ENCODE measurements around the gene GTF3C2.

The GTF3C2 gene, protein sequence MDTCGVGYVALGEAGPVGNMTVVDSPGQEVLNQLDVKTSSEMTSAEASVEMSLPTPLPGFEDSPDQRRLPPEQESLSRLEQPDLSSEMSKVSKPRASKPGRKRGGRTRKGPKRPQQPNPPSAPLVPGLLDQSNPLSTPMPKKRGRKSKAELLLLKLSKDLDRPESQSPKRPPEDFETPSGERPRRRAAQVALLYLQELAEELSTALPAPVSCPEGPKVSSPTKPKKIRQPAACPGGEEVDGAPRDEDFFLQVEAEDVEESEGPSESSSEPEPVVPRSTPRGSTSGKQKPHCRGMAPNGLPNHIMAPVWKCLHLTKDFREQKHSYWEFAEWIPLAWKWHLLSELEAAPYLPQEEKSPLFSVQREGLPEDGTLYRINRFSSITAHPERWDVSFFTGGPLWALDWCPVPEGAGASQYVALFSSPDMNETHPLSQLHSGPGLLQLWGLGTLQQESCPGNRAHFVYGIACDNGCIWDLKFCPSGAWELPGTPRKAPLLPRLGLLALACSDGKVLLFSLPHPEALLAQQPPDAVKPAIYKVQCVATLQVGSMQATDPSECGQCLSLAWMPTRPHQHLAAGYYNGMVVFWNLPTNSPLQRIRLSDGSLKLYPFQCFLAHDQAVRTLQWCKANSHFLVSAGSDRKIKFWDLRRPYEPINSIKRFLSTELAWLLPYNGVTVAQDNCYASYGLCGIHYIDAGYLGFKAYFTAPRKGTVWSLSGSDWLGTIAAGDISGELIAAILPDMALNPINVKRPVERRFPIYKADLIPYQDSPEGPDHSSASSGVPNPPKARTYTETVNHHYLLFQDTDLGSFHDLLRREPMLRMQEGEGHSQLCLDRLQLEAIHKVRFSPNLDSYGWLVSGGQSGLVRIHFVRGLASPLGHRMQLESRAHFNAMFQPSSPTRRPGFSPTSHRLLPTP

DNA sequence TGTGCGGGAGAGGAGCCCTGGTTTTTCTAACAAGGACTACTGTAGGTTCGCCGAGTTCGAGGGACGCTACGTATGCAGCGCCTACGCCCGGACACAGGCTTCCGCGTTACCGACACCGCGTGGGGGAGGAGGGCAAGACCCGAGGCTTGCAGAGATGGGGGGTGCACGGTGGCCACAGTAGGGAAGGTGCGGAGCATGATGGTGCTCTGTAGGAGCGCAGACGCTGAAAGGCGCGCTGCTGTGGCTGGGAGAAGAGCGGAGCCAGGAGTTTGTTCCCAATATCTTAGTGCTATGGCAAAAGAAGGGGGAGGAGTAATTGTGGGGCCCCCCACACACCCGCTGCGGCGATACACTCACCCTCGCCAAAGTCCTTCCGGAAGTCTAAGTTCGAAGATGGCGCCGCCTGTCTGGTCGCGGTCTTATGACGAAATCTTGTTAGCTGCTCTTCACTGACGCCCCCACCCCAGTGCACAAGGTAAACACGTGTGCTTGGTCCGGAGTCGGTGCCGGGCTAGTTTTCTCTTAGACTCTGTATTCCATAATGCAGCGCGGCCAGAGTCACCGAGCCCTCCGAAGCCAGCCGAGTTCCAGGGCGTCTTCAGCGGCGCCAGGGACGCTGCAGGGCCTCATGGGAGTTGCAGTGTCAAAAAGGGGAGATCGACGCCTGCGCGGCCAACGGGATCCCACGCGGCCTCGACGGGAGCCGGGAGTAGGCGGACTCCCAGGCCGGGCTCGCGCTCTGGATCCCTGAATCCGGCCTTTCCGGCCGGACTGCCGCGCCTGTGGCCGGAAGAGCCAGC, at the start of gene GTF3C2:
GTF3C2 (minus strand) TSS at position 383 of the 800 bp plus-strand sequence. CDS start 13,210 bp downstream, outside the sequence.
- peak; percentile 93 for DNase-seq

DNA sequence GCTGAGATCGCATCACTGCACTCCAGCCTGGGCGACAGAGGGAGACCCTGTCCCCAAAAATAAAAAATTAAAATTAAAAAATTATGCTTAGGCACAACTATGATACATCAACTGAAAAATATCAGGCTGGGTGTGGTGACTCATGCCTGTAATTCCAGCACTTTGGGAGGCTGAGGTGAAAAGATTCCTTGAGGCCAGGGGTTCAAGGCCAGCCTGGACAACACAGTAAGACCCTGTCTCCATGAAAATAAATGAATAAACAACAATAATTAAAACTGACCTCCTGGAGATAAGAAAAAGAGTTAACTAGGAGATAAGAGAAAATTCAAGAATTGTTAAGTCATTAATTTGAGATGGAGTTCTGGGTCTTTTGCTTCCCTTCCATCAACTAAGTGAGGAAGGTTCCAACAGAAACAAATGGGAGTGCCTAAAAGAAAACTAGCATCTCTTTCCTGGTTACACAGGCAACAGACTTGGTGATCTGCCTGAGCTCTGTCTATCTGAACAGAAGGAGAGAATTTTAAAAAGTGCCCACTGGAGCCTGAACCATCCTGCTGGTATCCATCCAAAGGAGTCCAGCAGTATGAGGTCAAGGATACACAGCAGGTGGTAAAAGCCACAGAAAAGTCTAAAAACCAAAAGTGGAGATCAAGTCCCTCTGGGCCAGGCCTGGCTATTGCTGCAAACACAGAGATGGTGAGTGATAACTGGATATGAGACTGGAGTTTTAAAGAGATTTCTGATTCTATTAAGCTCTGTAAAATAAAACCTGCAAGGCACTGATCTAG, 44.0 kb upstream of the GTF3C2 start:
- no peak for DNase-seq

DNA sequence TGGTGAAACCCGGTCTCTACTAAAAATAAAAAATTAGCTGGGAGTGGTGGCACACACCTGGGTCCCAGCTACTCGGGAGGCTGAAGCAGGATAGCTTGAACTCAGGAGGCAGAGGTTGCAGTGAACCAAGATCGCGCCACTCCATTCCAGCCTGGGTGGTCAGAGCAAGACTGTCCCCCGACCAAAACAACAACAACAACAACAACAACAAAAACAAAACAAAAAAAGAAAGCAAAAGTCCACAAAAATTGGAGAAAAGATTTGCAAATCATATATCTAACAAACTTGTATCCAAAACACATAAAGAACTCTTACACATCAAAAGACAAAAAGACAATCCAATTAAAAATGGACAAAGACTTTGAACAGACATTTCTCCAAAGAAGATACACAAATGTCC, 42.4 kb upstream of the GTF3C2 start:
- DNase-seq = no peak

DNA sequence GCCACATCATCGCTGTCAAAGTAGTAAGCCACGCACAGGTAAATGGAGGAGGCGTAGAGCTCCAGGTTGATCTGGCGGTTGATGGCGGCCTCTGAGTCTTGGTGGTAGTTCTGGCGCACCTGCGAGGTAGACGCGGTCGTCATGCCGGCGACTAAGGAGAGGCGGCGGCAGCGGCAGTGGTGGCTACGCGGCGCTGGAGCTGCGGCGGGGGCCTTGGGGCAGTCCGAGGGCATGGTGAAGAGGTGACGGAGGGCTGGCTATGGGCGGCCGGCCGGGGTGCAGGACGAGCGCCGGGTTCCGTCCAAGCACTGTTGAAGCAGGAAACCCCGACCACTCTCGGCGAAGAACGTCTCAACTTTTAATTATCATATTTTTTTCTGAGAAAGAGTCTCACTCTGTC, 36.7 kb upstream of the GTF3C2 start:
- no peak for DNase-seq

DNA sequence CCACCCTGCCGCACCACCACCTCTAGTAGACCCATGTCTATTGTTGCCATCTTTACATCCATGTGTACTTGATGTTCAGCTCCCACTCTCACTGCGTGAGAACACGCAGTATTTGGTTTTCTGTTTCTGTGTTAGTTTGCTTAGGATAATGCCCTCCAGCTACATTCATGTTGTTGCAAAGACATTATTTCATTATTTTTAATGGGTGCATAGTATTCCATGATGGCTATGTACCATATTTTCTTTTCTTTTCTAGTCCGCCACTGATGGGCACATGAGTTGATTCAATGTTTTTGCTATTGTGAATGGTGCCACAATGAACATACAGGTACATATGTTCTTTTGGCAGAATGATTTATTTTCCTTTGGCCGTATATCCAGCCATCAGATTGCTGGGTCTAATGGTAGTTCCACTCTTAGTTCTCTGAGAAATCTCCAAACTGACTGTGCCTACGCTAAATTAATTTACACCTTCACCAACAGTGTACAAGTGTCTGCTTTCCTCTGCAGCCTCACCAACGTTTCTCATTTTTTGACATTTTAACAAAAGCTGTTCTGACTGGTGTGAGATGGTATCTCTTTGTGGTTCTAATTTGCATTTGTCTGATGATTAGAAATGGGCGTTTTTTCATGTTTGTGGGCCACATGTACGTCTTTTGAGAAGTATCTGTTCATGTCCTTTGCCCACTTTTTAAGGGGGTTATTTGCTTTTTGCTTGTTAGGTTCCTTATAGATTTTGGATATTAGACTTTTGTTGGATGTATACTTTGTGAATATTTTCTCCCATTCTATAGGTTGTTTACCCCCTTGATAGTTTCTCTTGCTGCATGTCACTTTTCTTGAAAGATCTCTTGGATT, 34.5 kb upstream of the GTF3C2 start:
- no peak for DNase-seq

DNA sequence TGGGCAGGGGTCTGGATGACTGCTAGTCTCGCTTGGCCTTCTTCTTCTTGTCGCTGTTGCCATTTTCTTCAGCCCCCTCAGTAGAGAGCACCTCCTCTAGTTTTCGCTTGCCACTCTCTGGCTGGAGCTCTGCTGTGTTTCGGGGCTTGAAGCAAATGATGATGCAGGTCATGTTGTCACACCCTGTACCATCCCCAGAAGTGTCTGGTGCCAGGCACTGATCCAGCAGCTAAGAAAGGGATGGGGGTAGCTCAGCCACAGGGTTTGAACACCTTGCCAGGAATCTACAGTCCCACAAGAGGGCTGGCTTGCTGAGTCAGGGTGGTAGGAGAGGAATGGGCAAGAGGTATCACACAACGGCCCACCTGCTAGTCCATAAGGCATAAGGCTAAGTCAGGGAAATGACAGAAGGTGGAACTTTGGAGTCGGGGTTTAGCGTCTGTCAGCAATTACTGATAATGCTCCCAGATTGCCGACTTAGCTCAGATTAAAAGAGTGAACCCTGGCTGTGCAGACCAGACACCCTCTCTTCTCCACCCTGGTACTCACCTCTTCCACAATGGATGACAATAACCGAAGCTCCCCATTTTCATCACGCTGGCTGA, 25.1 kb upstream of the GTF3C2 start:
- no peak for DNase-seq

DNA sequence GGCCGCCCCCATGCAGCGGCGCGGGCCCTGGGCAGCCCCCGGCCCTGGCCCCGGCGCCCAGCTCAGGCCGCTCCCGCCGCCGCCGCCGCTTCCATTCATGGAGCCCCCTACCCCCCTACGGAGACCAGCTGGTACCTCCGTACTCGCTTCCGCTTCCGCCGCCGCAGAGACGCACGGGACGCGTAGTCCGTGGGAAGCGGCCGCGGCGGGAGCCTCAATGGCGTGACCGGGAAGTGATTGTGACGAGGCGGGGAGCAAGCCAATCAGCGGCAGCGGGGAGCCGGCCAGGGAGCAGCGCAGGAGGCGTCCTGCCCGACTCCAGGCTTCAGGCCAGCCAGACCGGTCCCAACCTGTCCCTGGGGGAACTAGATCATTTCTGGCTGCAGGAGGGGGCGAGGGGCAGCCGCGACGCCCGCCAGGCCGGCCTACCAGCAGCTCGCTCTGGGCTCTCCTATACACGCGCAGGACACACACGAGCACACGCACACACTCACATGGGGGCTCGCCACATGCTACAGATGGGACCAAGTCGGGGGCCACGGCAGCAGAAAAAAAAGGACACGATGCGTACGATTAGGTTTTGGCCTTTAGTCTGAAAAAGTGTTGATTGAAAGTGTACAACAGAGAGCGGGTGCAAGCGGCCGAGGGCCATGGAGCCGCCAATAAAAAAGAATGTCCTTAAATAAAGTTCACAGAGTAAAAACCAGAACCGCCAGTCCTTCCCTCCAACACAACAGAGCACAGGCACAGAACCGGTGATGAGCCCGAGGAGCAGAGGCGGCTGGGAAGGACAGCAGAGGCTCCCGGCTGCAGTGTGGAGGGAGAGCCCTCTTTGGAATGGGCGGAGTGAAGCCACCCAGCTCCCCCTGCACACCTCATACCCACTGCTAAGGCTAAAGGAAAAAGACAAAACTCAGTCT, 24.3 kb upstream of the GTF3C2 start, which contains the start of gene ZNF513:
ZNF513 (minus strand) TSS at position 109 of the 920 bp plus-strand sequence. CDS start 208 bp downstream, outside the sequence.
- peak; percentile 87 for DNase-seq

DNA sequence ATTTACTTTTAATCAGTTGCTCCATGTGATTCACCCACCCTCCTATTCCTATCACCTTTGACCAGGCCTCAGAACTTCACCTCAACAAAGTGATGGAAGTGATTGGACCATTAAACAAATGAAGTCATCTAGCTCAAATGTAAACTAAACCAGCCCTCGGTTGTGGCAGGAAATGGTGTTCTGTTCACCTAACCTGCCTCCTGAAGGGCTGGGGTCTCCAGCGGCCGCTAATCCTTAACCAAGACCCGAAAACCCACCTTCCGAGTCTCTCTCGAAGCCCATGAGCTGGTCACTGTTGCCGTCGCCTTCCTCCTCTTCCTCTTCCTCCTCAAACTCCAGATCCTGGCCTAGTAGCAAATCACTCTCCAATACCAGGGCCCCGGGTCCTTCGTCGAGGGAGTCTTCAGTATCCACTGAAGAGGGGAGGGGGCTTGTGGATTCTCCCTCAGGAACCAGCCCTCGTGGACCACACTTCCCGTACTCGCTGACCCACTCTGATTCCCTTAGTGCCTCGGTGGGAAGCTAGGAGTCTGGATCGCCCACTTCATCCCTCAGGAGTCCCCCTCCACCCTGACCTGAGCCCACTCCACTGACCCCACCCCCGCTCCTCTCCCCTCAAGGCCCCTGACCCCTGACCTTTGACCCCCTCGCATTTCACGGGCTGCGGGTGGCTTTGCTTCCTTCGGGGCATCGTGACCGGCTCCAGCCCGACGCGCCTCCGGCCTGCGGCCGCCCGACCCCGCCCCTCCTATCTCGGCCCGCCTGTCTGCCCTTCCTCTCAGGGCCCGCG, 23.5 kb upstream of the GTF3C2 start:
- peak; percentile 49 for DNase-seq

DNA sequence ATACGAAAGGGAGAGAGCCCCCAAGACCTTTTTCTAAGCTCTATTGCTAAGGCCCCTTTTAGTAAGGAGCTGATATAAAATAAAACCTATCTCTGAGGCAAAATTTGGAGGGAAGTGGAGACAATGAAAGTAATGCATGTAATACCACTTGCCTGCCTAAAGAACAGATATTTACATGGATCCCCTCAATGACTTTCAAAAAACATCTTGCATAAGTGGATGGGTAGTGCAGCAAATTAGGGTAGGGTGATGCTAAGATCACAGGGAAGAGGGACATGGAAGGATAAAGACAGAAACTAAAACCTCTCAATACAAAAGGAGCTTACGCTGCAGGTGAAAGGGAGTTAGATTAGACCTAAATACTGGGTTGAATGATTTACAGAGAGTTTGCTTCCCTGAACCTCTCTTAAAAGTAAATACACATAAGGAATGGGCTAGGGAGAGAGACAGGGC, 22.8 kb upstream of the GTF3C2 start:
- no peak for DNase-seq

DNA sequence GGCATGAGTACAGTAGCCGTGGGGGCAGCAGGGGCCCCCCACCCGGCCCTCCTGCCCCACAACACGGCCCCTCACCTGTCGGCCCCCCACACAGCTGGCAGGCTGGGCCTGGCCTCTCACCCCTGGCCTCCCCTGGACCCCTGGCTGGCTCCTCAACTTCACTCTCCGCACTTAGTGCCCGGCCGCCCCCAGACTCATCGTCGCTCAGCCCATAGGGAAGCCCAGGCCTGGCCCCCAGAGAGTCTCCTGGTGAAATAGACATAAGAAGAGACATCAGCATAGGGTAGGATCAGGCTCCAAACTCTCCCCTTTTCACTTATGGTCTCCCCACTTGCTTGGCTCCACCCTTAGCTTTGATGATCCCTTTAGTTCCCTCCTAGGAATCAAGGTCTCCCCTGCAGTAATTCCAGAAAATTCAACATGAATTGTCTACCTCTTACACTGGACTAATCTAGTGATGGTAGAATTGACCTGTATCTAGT, 22.3 kb upstream of the GTF3C2 start:
- DNase-seq = no peak

DNA sequence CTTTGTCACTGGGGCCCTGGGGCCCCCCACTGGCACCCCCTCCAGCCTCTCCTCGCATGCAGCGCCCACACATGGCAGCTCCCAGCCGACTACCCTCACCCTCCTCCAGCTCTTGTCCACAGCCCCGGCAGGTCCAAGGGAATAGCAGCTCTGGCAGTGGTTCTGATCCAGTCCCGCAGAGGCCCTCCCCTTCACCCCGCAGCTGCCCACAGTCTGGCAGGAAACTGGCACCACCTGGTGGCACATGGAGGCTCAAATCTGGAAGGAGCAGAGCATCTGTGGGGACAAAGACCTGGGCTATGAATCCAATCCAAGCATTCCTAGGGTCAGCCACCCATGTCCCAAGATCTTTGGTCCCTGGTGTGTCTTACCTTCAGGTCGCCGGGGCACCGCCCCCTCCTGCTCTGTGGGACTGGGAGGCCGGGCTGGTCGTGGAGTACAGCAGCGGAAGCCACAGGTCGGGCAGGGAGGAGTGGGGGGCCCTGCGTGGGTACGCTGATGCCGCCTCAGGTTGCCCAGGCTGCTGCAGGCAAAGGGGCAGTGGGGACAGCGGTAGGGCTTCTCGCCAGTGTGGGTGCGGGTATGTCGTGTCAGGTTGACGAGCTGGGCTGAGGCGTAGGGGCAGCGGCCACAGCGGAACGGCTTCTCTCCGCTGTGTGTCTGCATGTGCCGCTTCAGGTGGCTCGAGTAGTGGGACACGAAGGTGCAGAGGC, 21.7 kb upstream of the GTF3C2 start:
- DNase-seq = no peak

DNA sequence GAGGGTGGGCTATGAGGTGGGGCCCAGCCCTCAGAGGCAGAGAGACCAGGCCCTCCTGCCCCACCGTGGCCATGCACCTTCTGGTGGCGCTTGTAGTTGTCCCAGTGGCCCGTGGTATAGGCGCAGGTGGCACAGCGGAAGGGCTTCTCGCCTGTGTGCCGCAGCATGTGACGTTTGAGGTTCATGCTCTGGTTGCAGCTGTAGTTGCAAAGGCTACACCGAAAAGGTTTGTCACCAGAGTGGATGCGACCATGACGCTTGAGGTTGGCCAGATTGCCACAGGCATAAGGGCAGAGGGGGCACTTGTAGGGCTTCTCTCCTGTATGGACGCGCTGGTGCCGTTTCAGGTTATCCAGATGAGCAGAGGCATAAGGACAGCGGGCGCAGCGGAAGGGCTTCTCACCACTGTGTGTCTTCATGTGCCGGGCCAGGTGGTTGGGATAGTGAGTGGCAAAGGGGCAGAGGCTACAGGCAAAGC, 21.1 kb upstream of the GTF3C2 start:
- no peak for DNase-seq

DNA sequence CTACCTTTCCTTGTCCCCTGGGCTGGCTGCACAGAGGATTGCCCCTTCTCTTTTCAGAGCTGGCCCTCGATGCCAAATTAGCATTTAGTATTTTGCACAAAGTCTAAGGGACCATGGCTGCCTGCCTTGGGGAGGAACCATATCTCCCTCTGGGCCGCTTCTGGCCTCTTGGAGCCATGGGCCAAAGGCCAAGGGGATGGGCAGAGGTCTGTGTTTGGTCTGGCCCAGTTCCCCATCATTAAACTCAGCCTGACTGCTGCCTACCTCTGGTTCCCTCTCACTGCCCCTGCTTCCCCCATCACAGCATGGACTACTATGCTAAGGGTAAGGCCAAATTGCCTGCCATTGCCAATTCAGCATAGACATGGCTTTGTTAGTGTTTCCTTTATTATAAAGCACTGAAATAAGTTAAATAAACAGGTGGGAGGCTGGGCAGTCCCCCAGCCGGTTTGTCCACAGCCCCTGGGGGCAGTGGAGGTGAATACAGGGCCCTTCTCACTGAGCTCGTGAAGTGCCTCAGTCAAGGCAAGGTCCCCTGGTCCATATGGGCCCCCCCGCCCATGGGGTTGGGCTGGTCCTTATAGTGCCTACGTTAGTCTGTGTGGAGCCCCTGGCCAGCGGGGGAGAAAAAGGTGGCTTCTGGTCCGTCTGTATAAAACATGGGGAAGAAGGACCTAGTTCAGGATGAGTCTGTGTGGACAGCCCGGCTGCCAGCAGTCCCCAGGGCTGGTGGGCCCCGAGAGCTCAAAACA, 20.5 kb upstream of the GTF3C2 start:
- no peak for DNase-seq

DNA sequence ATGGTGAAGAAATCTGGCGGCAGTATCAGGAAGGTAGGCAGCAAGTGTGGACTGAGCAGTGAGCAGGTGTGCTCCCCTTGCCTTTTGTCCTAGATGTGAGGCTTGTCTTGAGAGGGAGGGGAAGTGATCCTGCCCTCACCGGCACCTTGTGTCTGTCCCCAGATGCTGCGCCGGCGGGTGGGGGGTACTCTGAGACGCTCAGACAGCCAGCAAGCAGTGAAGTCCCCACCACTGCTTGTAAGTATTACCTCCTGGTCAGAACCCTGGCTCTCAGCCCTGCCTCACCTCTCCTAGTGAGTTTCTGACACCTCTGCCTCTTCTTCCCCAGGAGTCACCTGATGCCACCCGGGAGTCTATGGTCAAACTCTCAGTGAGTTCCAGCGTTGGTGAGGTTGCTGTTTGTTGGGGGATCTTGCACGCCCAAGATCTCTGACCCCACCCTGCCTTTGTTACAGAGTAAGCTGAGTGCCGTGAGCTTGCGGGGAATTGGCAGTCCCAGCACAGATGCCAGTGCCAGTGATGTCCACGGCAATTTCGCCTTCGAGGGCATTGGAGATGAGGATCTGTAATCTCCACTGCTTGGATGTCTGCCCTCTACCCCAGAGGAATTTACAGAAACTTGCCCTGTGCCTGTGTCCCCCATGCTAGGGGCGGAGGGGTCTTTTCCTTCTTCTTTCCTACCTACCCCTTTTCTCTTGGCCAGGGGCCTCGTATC, 19.7 kb upstream of the GTF3C2 start:
- DNase-seq = no peak

DNA sequence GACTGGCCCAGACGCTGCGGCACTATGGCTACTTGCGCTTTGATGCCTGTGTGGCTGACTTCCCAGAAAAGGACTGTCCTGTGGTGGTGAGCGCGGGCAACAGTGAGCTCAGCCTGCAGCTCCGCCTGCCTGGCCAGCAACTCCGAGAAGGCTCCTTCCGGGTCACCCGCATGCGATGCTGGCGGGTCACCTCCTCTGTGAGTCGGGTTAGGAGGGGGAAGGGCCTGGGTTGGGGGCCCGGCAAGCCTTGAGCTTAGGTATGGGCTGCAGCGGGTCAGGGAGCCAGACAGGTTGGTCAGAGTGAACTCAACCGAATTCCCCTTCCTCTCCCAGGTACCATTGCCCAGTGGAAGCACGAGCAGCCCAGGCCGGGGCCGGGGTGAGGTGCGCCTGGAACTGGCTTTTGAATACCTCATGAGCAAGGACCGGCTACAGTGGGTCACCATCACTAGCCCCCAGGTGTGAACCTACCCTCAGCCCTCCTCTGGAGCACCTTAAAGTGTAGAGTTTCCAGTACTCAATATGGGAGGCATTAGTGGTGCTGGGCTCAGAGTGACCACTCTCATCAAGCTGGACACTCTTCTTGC, 19.0 kb upstream of the GTF3C2 start:
- no peak for DNase-seq

DNA sequence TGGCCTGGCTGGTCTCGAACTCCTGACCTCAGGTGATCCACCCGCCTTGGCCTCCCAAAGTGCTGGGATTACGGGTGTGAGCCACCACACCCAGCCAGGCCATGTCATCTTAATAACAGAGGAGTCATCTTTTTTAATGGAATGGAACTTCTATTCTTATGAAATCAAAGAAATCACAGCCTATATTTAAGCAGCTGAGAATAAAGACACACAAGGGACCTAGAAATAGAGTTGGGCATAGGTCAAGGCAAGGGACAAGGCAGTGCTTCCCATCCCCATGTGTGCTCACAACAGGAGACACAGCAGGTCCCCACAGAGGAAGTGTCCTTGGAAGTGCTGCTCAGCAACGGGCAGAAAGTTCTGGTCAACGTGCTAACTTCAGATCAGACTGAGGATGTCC, 17.0 kb upstream of the GTF3C2 start:
- DNase-seq = no peak
